HEK293T (cell line): ENCODE measurements around the gene RTEL1.

Source experiments
- ARNT ChIP-seq: fragments of 450-650 bp; IDR thresholded peaks from 2 replicates; pipeline ENCODE4 v1.6.1; 2017; ENCODE audit warnings: mild to moderate bottlenecking
- FOXA1 ChIP-seq: fragments of 450-650 bp; IDR thresholded peaks from 2 replicates; pipeline ENCODE4 v1.6.1; 2016; ENCODE audit warnings: mild to moderate bottlenecking
- FOXM1 ChIP-seq: fragments of 450-650 bp; IDR thresholded peaks from 2 replicates; pipeline ENCODE4 v1.6.1; 2017; ENCODE audit warnings: mild to moderate bottlenecking, borderline replicate concordance
- L3MBTL2 ChIP-seq: fragments of 450-650 bp; conservative IDR thresholded peaks from 2 replicates; pipeline ENCODE4 v1.6.1; 2016; ENCODE audit warnings: mild to moderate bottlenecking
- NFRKB ChIP-seq: fragments of 450-650 bp; IDR thresholded peaks from 2 replicates; pipeline ENCODE4 v1.6.1; 2016; ENCODE audit warnings: mild to moderate bottlenecking, moderate library complexity
- PKNOX1 ChIP-seq: fragments of 450-650 bp; IDR thresholded peaks from 2 replicates; pipeline ENCODE4 v1.6.1; 2016
- SP1 ChIP-seq: fragments of 450-650 bp; IDR thresholded peaks from 2 replicates; pipeline ENCODE4 v1.6.1; 2017
- SUZ12 ChIP-seq: fragments of 450-650 bp; IDR thresholded peaks from 2 replicates; pipeline ENCODE4 v1.6.1; 2016; ENCODE audit warnings: mild to moderate bottlenecking
- TARDBP ChIP-seq: fragments of 450-650 bp; IDR thresholded peaks from 2 replicates; pipeline ENCODE4 v1.6.1; 2016
- ZNF384 ChIP-seq: fragments of 450-650 bp; IDR thresholded peaks from 2 replicates; pipeline ENCODE4 v1.6.1; 2016

GRCh38 chr20:63702036-63702665 is 44.0 kb downstream of the RTEL1 start:
- no peak for TF ChIP-seq L3MBTL2
- TF ChIP-seq ZNF384 = no peak
- TF ChIP-seq SP1 = no peak
- TF ChIP-seq PKNOX1 = no peak
- no peak for TF ChIP-seq NFRKB
- TF ChIP-seq FOXM1 = no peak
- TF ChIP-seq FOXA1 = no peak
- TF ChIP-seq TARDBP = no peak
- no peak for TF ChIP-seq SUZ12
- no peak for TF ChIP-seq ARNT
